Measurements from ENCODE around the gene TTPAL. TPM values are rescaled to one million over a fixed set of nuclear protein-coding genes. Genes with fewer than 3 reads are reported as not detected.

The TTPAL gene
- total and polyA plus RNA-seq, 10 donors = 3.5 to 16.3 (median 11.8) TPM

GRCh38 chr20:44520881-44521280 lies 45.2 kb downstream of the TTPAL start:
- Histone ChIP-seq H3K36me3 (peaks cover 0 to 35% (median 0%) of the 10 kb centered on the region in 6 donors), H3K27me3 (replicated peaks in 1 of 7) (no peaks in the 10 kb centered on the region), H3K9me3 (no peaks in the 10 kb centered on the region), H3K4me1 (peaks cover 27 to 65% (median 59%) of the 10 kb centered on the region in 6 donors), H3K27ac (peak overlapping the region; percentile 92 to 100 (median 98)), H3K4me3 (peak overlapping the region; percentile 68 to 97 (median 76))
- DNase-seq = no peak
- TF ChIP-seq CTCF (IDR thresholded peaks at IDR 0.05 in 8 of 11, conservative IDR thresholded peaks at IDR 0.05 in 3 of 11) = no peak
- TF ChIP-seq POLR2A (IDR thresholded peaks at IDR 0.05) = no peak
- intact Hi-C loops (cut with DNase I; ENCODE audit: low total_unique reads) = loop anchor here (10.0 kb wide), 1 partner anchor 94 kb away; no protein-coding TSS in a partner anchor
- WGBS, 5 donors = 63 to 78% (median 72%) methylated on average over 3 of the region's 3 CpGs

DNA sequence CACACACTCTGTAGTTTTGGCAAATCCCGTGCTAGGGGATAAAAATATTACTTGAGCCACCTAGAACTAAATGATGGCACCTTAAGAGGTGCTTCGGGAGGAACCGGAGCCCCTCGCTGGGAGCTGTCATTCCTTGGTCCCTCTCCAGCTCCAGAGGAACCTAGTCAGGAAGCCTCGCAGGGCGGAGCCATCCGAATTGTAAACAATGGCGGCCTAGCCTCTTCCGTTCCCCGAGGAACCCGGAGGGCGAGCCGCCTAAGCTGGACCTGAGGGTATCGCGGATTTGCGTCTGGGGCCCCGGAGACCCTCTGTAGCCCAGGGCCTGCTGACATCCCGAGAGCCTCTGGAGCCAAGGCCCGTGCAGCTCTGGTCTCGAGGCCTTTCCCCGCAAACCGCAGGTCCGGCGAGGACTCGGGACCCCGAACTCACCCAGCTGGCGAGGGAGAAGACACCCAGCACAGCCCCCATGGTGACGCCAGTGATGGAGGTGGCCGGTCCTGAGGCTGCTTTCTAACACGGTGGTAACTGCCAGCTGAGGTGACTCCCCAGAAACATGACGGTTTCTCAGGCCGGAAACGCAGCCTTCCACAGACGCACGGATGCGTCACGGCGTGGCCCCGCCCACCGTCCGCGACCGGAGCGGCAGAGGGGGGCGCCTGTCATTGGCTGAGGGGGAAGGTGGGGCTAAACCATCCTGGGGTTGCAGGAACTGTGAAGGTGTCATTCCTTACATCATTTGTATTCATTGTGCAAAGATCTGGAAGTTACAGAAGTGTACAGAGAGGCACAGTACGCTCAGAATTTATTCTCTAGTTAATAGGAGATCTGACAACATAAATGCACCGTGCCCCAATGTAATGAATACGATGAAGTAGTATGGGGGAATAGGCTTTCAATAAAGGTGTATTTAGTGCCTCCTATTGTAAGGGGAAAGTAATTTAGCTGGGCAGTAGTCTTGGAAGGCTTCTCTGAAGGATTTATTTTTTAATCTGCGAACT lies 46.1 kb downstream of the TTPAL start, which contains the start of gene SERINC3:
Gene SERINC3, minus strand, starts transcription at position 587 of the 998 bp plus-strand sequence. Its CDS starts 119 bp downstream, at position 468.
- TF ChIP-seq POLR2AphosphoS5 (IDR thresholded peaks at IDR 0.05) (peak; percentile 96 to 99 (median 97)), CTCF (IDR thresholded peaks at IDR 0.05 in 8 of 11, conservative IDR thresholded peaks at IDR 0.05 in 3 of 11) (peak in 1 of 11 experiments; percentile 42), POLR2A (IDR thresholded peaks at IDR 0.05) (peak; percentile 9 to 54 (median 35))
- no peaks in the 10 kb centered on the region for H3K27me3 ChIP-seq (replicated peaks in 1 of 7)
- H3K27ac ChIP-seq = peak within 1 kb of the TSS; percentile 92 to 100 (median 98)
- no peaks in the 10 kb centered on the region for H3K9me3 ChIP-seq
- WGBS, 5 donors = 0 to 2% (median 1%) methylated on average over 34 to 49 of the region's 49 CpGs
- peak; percentile 99 for DNase-seq
- peak within 1 kb of the TSS; percentile 68 to 97 (median 76) for H3K4me3 ChIP-seq
- H3K4me1 ChIP-seq = peaks cover 27 to 56% (median 50%) of the 10 kb centered on the region in 6 donors
- H3K36me3 ChIP-seq = peaks cover 0 to 26% (median 0%) of the 10 kb centered on the region in 6 donors
- intact Hi-C loops (cut with DNase I; ENCODE audit: low total_unique reads) = loop anchor here (10.0 kb wide), 1 partner anchor 93 kb away; no protein-coding TSS in a partner anchor

DNA sequence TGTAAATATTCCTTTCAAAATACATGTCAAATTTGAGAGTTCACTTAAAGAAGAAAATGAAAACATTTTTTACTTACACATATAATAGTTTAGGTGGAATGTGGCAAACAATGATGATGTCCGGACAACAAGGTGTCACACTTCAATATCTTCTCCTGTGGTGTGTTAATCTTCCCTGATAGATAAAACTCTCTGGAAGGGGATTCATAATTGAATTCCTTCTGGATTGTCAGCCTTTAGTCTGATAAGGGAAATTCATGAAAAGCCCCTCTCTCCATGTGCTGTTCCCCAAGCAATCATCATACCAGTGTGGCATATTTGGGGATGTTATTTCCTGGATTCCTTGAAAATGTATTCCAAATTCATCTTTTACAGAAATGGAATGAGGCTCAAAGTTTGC lies 47.2 kb downstream of the TTPAL start:
- peaks cover 0 to 18% (median 0%) of the 10 kb centered on the region in 6 donors for H3K36me3 ChIP-seq
- intact Hi-C loops (cut with DNase I; ENCODE audit: low total_unique reads) = loop anchor here (10.0 kb wide), 1 partner anchor 92 kb away; no protein-coding TSS in a partner anchor
- 74 to 90% (median 86%) methylated on average over 1 of the region's 1 CpG for WGBS, 5 donors
- H3K4me3 ChIP-seq = peak overlapping the region in 1 of 8 donors; percentile 86
- no peaks in the 10 kb centered on the region for H3K27me3 ChIP-seq (replicated peaks in 1 of 7)
- no peak for DNase-seq
- no peaks in the 10 kb centered on the region for H3K9me3 ChIP-seq
- TF ChIP-seq POLR2A (IDR thresholded peaks at IDR 0.05) (no peak), CTCF (IDR thresholded peaks at IDR 0.05 in 8 of 11, conservative IDR thresholded peaks at IDR 0.05 in 3 of 11) (no peak), POLR2AphosphoS5 (IDR thresholded peaks at IDR 0.05) (no peak)
- H3K4me1 ChIP-seq = peaks cover 22 to 46% (median 40%) of the 10 kb centered on the region in 6 donors
- peak overlapping the region in 6 of 8 donors; percentile 92 to 100 (median 98) for H3K27ac ChIP-seq

Data from spleen (tissue), 11 donors.